WTC11 (cell line): ENCODE measurements around the gene UBAP2. TPM values are rescaled to one million over a fixed set of nuclear protein-coding genes. Genes with fewer than 3 reads are reported as not detected.

Experiments
- ATAC-seq: fragments of 200-7000 bp; cut with Tn5 transposase; 2 replicates; pipeline ENCODE4 v1.10.0; 2021; ENCODE audit warnings: mild to moderate bottlenecking, moderate library complexity
- CTCF ChIA-PET: fragments of 300-600 bp; sonication (Branson Sonifier 250); formaldehyde crosslinking; loops from one replicate; lab custom pipeline; 2021; ENCODE audit warnings: antibody characterized with exemption; lab: Charles Lee
- POLR2A ChIA-PET: fragments of 350-600 bp; sonication (Branson Sonifier 250); formaldehyde crosslinking; loops from one replicate; lab custom pipeline; 2021; ENCODE audit warnings: antibody characterized with exemption; lab: Charles Lee
- DNase-seq: peaks from one replicate; pipeline ENCODE4 v3.0.0; 2021; ENCODE audit warnings: low spot score
- H3K27ac Mint-ChIP-seq: 2 replicates; pipeline ENCODE4 v1.8.0; 2021; ENCODE audit warnings: mixed read lengths
- H3K27me3 Mint-ChIP-seq: 2 replicates; pipeline ENCODE4 v1.8.0; 2021; ENCODE audit warnings: low read depth, mild to moderate bottlenecking, moderate library complexity, mixed read lengths
- H3K36me3 Mint-ChIP-seq: 2 replicates; pipeline ENCODE4 v1.8.0; 2021; ENCODE audit warnings: mixed read lengths
- H3K4me1 Mint-ChIP-seq: 2 replicates; pipeline ENCODE4 v1.8.0; 2022; ENCODE audit warnings: mixed read lengths
- H3K4me3 Mint-ChIP-seq: 2 replicates; pipeline ENCODE4 v1.8.0; 2021; ENCODE audit warnings: mild to moderate bottlenecking, moderate library complexity, mixed read lengths
- H3K9me3 Mint-ChIP-seq: 2 replicates; pipeline ENCODE4 v1.8.0; 2021; ENCODE audit warnings: mixed read lengths
- GABPB1 ChIP-seq: sonication (generic); formaldehyde crosslinking; IDR thresholded peaks from 2 replicates; pipeline ENCODE4 v1.8.1; 2023; ENCODE audit warnings: mild to moderate bottlenecking, missing genetic modification reagents
- GRHL2 ChIP-seq: fragments of 250-450 bp; sonication (Bioruptor Pico); IDR thresholded peaks from 2 replicates; pipeline ENCODE4 v1.8.0; 2022; ENCODE audit warnings: mild to moderate bottlenecking, moderate library complexity; ENCODE audit not compliant: insufficient replicate concordance, severe bottlenecking
- IRF2 ChIP-seq: sonication (generic); formaldehyde crosslinking; IDR thresholded peaks from 2 replicates; pipeline ENCODE4 v1.8.0; 2022; ENCODE audit warnings: low read depth, missing genetic modification reagents, borderline replicate concordance
- JUN ChIP-seq: sonication (generic); formaldehyde crosslinking; IDR thresholded peaks from 2 replicates; pipeline ENCODE4 v1.8.0; 2023; ENCODE audit warnings: mild to moderate bottlenecking, missing genetic modification reagents
- MXD4 ChIP-seq: fragments of 250-450 bp; sonication (Bioruptor Pico); IDR thresholded peaks from 2 replicates; pipeline ENCODE4 v1.8.0; 2021; ENCODE audit warnings: mild to moderate bottlenecking, moderate library complexity, borderline replicate concordance
- SOX15 ChIP-seq: fragments of 250-450 bp; sonication (Bioruptor Pico); IDR thresholded peaks from 2 replicates; pipeline ENCODE4 v1.9.0; 2021; ENCODE audit warnings: mild to moderate bottlenecking
- ZNF121 ChIP-seq: sonication (generic); formaldehyde crosslinking; IDR thresholded peaks from 2 replicates; pipeline ENCODE4 v1.8.0; 2023; ENCODE audit warnings: missing genetic modification reagents
- total RNA-seq: library from RNA; stranded (reverse); gene quantifications from 3 replicates; pipeline ENCODE4 v1.2.3, GENCODE V29; 2021
- TF ChIP-seq, protein P1 (sequence below): sonication (generic); formaldehyde crosslinking; IDR thresholded peaks from 2 replicates; pipeline ENCODE4 v1.8.0; 2022; ENCODE audit warnings: mild to moderate bottlenecking, missing genetic modification reagents
- TF ChIP-seq, protein P2 (sequence below): sonication (generic); formaldehyde crosslinking; IDR thresholded peaks from 2 replicates; pipeline ENCODE4 v1.8.1; 2022; ENCODE audit warnings: low read depth, mild to moderate bottlenecking, moderate library complexity, missing genetic modification reagents, borderline replicate concordance
- TF ChIP-seq, protein P3 (sequence below): sonication (generic); formaldehyde crosslinking; IDR thresholded peaks from 2 replicates; pipeline ENCODE4 v1.8.1; 2023; ENCODE audit warnings: mild to moderate bottlenecking, missing genetic modification reagents

Gene UBAP2
- total RNA-seq, 1 experiment from 2014 or later = 63.9 TPM

- CTCF ChIA-PET = no interaction called here
- H3K9me3 Mint-ChIP-seq = peaks cover 3% of the 10 kb centered on the region; the same call in 1 of the 2 replicates
- no peaks in the 10 kb centered on the region for H3K27me3 Mint-ChIP-seq
- ATAC-seq (no peak), DNase-seq (no peak)
- TF ChIP-seq, protein P1, sequence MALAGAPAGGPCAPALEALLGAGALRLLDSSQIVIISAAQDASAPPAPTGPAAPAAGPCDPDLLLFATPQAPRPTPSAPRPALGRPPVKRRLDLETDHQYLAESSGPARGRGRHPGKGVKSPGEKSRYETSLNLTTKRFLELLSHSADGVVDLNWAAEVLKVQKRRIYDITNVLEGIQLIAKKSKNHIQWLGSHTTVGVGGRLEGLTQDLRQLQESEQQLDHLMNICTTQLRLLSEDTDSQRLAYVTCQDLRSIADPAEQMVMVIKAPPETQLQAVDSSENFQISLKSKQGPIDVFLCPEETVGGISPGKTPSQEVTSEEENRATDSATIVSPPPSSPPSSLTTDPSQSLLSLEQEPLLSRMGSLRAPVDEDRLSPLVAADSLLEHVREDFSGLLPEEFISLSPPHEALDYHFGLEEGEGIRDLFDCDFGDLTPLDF (CRISPR knock-in tag) = no peak
- TF ChIP-seq, protein P2, sequence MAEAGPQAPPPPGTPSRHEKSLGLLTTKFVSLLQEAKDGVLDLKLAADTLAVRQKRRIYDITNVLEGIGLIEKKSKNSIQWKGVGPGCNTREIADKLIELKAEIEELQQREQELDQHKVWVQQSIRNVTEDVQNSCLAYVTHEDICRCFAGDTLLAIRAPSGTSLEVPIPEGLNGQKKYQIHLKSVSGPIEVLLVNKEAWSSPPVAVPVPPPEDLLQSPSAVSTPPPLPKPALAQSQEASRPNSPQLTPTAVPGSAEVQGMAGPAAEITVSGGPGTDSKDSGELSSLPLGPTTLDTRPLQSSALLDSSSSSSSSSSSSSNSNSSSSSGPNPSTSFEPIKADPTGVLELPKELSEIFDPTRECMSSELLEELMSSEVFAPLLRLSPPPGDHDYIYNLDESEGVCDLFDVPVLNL = no peak
- TF ChIP-seq ZNF121 (CRISPR knock-in tag) (peak; percentile 70; the same call in 1 of the 2 replicates), JUN (CRISPR knock-in tag) (no peak), MXD4 (no peak)
- TF ChIP-seq, protein P3, sequence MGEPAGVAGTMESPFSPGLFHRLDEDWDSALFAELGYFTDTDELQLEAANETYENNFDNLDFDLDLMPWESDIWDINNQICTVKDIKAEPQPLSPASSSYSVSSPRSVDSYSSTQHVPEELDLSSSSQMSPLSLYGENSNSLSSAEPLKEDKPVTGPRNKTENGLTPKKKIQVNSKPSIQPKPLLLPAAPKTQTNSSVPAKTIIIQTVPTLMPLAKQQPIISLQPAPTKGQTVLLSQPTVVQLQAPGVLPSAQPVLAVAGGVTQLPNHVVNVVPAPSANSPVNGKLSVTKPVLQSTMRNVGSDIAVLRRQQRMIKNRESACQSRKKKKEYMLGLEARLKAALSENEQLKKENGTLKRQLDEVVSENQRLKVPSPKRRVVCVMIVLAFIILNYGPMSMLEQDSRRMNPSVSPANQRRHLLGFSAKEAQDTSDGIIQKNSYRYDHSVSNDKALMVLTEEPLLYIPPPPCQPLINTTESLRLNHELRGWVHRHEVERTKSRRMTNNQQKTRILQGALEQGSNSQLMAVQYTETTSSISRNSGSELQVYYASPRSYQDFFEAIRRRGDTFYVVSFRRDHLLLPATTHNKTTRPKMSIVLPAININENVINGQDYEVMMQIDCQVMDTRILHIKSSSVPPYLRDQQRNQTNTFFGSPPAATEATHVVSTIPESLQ (CRISPR knock-in tag) = no peak
- H3K36me3 Mint-ChIP-seq = peaks cover 64% of the 10 kb centered on the region
- peaks cover 6% of the 10 kb centered on the region; the same call in 1 of the 2 replicates for H3K4me1 Mint-ChIP-seq
- POLR2A ChIA-PET = no interaction called here
- H3K4me3 Mint-ChIP-seq = no peak overlapping the region
- peak overlapping the region; percentile 9 for H3K27ac Mint-ChIP-seq
Measured at GRCh38 chr9:33942471-33943083, 106.1 kb downstream of the UBAP2 start.

- no peaks in the 10 kb centered on the region for H3K9me3 Mint-ChIP-seq
- TF ChIP-seq GABPB1 (CRISPR knock-in tag) = peak; percentile 65
- TF ChIP-seq SOX15 (CRISPR knock-in tag) = no peak
- no peak for TF ChIP-seq IRF2 (CRISPR knock-in tag)
- TF ChIP-seq, all 79 proteins: peak for 1
- H3K27me3 Mint-ChIP-seq = no peaks in the 10 kb centered on the region
- no peak overlapping the region for H3K27ac Mint-ChIP-seq
- no peak for ATAC-seq
- POLR2A ChIA-PET = no interaction called here
- H3K36me3 Mint-ChIP-seq = peaks cover 61% of the 10 kb centered on the region
- no peak overlapping the region for H3K4me3 Mint-ChIP-seq
- H3K4me1 Mint-ChIP-seq = peaks cover 14% of the 10 kb centered on the region
- CTCF ChIA-PET = interaction anchor here (0.8 kb wide), 1 partner anchor 15 kb away, joined by 3 read pairs; no protein-coding TSS in a partner anchor
- no peak for DNase-seq
Measured at GRCh38 chr9:33939924-33940874, 108.5 kb downstream of the UBAP2 start.

GRCh38 chr9:33934188-33934878, 114.4 kb downstream of the UBAP2 start:
- Mint-ChIP-seq H3K9me3 (no peaks in the 10 kb centered on the region), H3K27ac (peak overlapping the region; percentile 60), H3K4me1 (peaks cover 22% of the 10 kb centered on the region), H3K27me3 (no peaks in the 10 kb centered on the region), H3K4me3 (0 out of 2 replicates have a peak overlapping the region, but pooled peaks have one; percentile 0), H3K36me3 (peaks cover 72% of the 10 kb centered on the region)
- CTCF ChIA-PET = interaction anchor here (1.3 to 3.5 kb wide), 5 partner anchors 9 to 196 kb away, joined by 3 to 23 read pairs (median 4); partner anchors contain the start of gene PRSS3
- ATAC-seq (peak; percentile 61), DNase-seq (no peak)
- POLR2A ChIA-PET = no interaction called here
- no peak for TF ChIP-seq GRHL2 (CRISPR knock-in tag)
